Colonic mucosa (tissue), 4 donors: ENCODE results near the gene RASGRF2. TPM values are rescaled to one million over a fixed set of nuclear protein-coding genes. Genes with fewer than 3 reads are reported as not detected.
"Not testable (repeated sequence)": the region's sequence is repeated elsewhere in the genome, so short reads cannot be mapped to it uniquely, and the experiment has no call there.

ENCODE experiments used
- DNase-seq: peaks from one replicate; pipeline ENCODE4 v3.0.0-alpha.2; 2020
- H3K27ac ChIP-seq: fragments of 200-600 bp; one replicate; pipeline ENCODE4 v1.8.0; 2021
- H3K27me3 ChIP-seq: fragments of 200-600 bp; one replicate; pipeline ENCODE4 v1.8.0; 2021
- H3K36me3 ChIP-seq: fragments of 200-600 bp; one replicate; pipeline ENCODE4 v1.8.0; 2021
- H3K4me1 ChIP-seq: fragments of 200-600 bp; one replicate; pipeline ENCODE4 v1.8.0; 2021; ENCODE audit warnings: mild to moderate bottlenecking
- H3K4me3 ChIP-seq: fragments of 200-600 bp; one replicate; pipeline ENCODE4 v1.8.0; 2021
- H3K9ac ChIP-seq, 2 donors: one replicate each; pipeline ENCODE4 v1.7.0; 2013; ENCODE audit warnings: control low read depth in 2 of 2, low read depth in 2 of 2, low read length in 2 of 2
- H3K9me3 ChIP-seq: fragments of 200-600 bp; one replicate; pipeline ENCODE4 v1.8.0; 2021
- CTCF ChIP-seq: fragments of 200-600 bp; IDR thresholded peaks from one replicate; pipeline ENCODE4 v1.8.0; 2022; ENCODE audit warnings: antibody characterized with exemption, mild to moderate bottlenecking
- intact Hi-C: fragments of 100-400 bp; cut with DNase I; formaldehyde crosslinking; loops from one replicate; pipeline ENCODE4 v1.14.1; 2022
- total RNA-seq, 2 donors: library from RNA; stranded (reverse); fragmentation: NEBNext Ultra II Directional in 1 of 2; extraction: Animal tissue kit (Norgen Biotek cat#: 25700) in 1 of 2; gene quantifications; one replicate each; pipeline ENCODE4 v1.2.1, GENCODE V29; 2021
- donor health status: healthy.
- donor health status: DM: no; HTN: no; CAD: no.
- donor health status: DM: no; HTN: no; CAD: no.

RASGRF2 gene
- total RNA-seq, 2 donors from 2014 or later, result 2.8 to 3.5 TPM

- Histone ChIP-seq H3K36me3 (no peaks in the 10 kb centered on the region), H3K27me3 (no peaks in the 10 kb centered on the region), H3K9ac (no peak overlapping the region), H3K9me3 (no peaks in the 10 kb centered on the region), H3K27ac (no peak overlapping the region), H3K4me1 (no peaks in the 10 kb centered on the region), H3K4me3 (no peak overlapping the region)
- intact Hi-C loops, result no loop called here
- no peak for DNase-seq
- no peak for TF ChIP-seq CTCF
Observed at GRCh38 chr5:81269751-81270393, 309.7 kb downstream of the RASGRF2 start.

GRCh38 chr5:81270394-81271027, 310.3 kb downstream of the RASGRF2 start:
- intact Hi-C loops, H3K9ac ChIP-seq, H3K4me3 ChIP-seq, H3K27me3 ChIP-seq, H3K4me1 ChIP-seq, DNase-seq, H3K36me3 ChIP-seq, H3K9me3 ChIP-seq, H3K27ac ChIP-seq: not testable (repeated sequence)
